Vagina (tissue), 2 donors: Measurements from ENCODE around the gene ATP6V0A1.

ENCODE experiments used
- CTCF ChIP-seq, 3 experiments: fragments of 450-650 bp in 2 of 3; fragments of 200-600 bp in 1 of 3; sonication (generic) in 1 of 3; IDR thresholded peaks; one replicate each; pipeline ENCODE4 v1.5.1; 2017 to 2019; ENCODE audit warnings: antibody characterized with exemption in 3 of 3, mild to moderate bottlenecking in 2 of 3, moderate library complexity in 2 of 3
- POLR2A ChIP-seq, 2 donors: fragments of 450-650 bp; IDR thresholded peaks; one replicate each; pipeline ENCODE4 v1.6.1; 2017; ENCODE audit warnings: antibody characterized with exemption in 2 of 2, mild to moderate bottlenecking in 2 of 2, moderate library complexity in 2 of 2
- POLR2AphosphoS5 ChIP-seq, 2 donors: sonication (generic); formaldehyde crosslinking; IDR thresholded peaks; one replicate each; pipeline ENCODE4 v1.9.0; 2017; ENCODE audit warnings: antibody characterized with exemption in 2 of 2, mild to moderate bottlenecking in 2 of 2, low read depth in 1 of 2; ENCODE audit not compliant: insufficient read depth in 1 of 2

- TF ChIP-seq CTCF (IDR thresholded peaks at IDR 0.05) (no peak), POLR2A (IDR thresholded peaks at IDR 0.05) (no peak), POLR2AphosphoS5 (IDR thresholded peaks at IDR 0.05; ENCODE audit: insufficient read depth in 1 of 2, low read depth in 1 of 2) (no peak)
Observed at GRCh38 chr17:42457107-42457792, 1.4 kb upstream of the ATP6V0A1 start.
